ENCODE results near the gene C1R.

GRCh38 chr12:7046383-7047105, 45.7 kb downstream of the C1R start:
- TF ChIP-seq, protein P1, sequence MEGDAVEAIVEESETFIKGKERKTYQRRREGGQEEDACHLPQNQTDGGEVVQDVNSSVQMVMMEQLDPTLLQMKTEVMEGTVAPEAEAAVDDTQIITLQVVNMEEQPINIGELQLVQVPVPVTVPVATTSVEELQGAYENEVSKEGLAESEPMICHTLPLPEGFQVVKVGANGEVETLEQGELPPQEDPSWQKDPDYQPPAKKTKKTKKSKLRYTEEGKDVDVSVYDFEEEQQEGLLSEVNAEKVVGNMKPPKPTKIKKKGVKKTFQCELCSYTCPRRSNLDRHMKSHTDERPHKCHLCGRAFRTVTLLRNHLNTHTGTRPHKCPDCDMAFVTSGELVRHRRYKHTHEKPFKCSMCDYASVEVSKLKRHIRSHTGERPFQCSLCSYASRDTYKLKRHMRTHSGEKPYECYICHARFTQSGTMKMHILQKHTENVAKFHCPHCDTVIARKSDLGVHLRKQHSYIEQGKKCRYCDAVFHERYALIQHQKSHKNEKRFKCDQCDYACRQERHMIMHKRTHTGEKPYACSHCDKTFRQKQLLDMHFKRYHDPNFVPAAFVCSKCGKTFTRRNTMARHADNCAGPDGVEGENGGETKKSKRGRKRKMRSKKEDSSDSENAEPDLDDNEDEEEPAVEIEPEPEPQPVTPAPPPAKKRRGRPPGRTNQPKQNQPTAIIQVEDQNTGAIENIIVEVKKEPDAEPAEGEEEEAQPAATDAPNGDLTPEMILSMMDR (conservative IDR thresholded peaks at IDR 0.05 in 1 of 2, IDR thresholded peaks at IDR 0.05 in 1 of 2; ENCODE audit: extremely low read depth in 1 of 2, insufficient read depth in 1 of 2, low read depth in 1 of 2, low read length in 2 of 2): no peak
- no peak for TF ChIP-seq EZH2 (IDR thresholded peaks at IDR 0.05; ENCODE audit: borderline replicate concordance, low read length)

Data from mammary epithelial cell (primary cell).